Fibroblast of skin of scalp (primary cell): ENCODE data around the gene ATAD2B.
"Not testable (repeated sequence)": the region's sequence is repeated elsewhere in the genome, so short reads cannot be mapped to it uniquely, and the experiment has no call there.

Experiments
- DNase-seq: peaks from one replicate; pipeline ENCODE4 v3.0.0-alpha.2; 2013

ATAD2B gene

GRCh38 chr2:23745068-23745725 is 181.7 kb downstream of the ATAD2B start:
- no peak for DNase-seq

GRCh38 chr2:23736783-23737182 is 190.1 kb downstream of the ATAD2B start:
- not testable (repeated sequence) for DNase-seq

GRCh38 chr2:23734416-23734815 is 192.5 kb downstream of the ATAD2B start:
- no peak for DNase-seq

GRCh38 chr2:23723029-23723428 is 203.9 kb downstream of the ATAD2B start:
- not testable (repeated sequence) for DNase-seq

GRCh38 chr2:23722255-23722654 is 204.7 kb downstream of the ATAD2B start:
- no peak for DNase-seq

- no peak for DNase-seq
These were observed 205.5 kb downstream of the ATAD2B start for GRCh38 chr2:23721454-23721826.

- no peak for DNase-seq
These were observed 206.0 kb downstream of the ATAD2B start for GRCh38 chr2:23720705-23721453.

- DNase-seq: no peak
These were observed 207.2 kb downstream of the ATAD2B start for GRCh38 chr2:23719716-23720115.

GRCh38 chr2:23718931-23719700 is 207.8 kb downstream of the ATAD2B start:
- DNase-seq: no peak

GRCh38 chr2:23713351-23713750 is 213.6 kb downstream of the ATAD2B start:
- DNase-seq: no peak

- no peak for DNase-seq
These were observed 214.2 kb downstream of the ATAD2B start for GRCh38 chr2:23712756-23713151.

- peak; percentile 90 for DNase-seq
These were observed 214.8 kb downstream of the ATAD2B start for GRCh38 chr2:23711979-23712755.

- no peak for DNase-seq
These were observed 217.6 kb downstream of the ATAD2B start for GRCh38 chr2:23709311-23709710.

GRCh38 chr2:23708771-23709170 is 218.2 kb downstream of the ATAD2B start:
- no peak for DNase-seq

GRCh38 chr2:23707096-23707495 is 219.8 kb downstream of the ATAD2B start:
- DNase-seq: no peak

- no peak for DNase-seq
These were observed 220.3 kb downstream of the ATAD2B start for GRCh38 chr2:23706613-23707078.

GRCh38 chr2:23705771-23706612 is 220.9 kb downstream of the ATAD2B start:
- no peak for DNase-seq

GRCh38 chr2:23703583-23704385 is 223.1 kb downstream of the ATAD2B start:
- no peak for DNase-seq

- DNase-seq: no peak
These were observed 223.8 kb downstream of the ATAD2B start for GRCh38 chr2:23703037-23703582.

- no peak for DNase-seq
These were observed 226.3 kb downstream of the ATAD2B start for GRCh38 chr2:23700627-23701026.

GRCh38 chr2:23699580-23699925 is 227.4 kb downstream of the ATAD2B start:
- no peak for DNase-seq
